HUES6 (cell line): ENCODE data around the gene SYNJ2.

Experiments used
- H3K27ac ChIP-seq: 2 replicates; pipeline ENCODE4 v1.7.0; 2013; ENCODE audit warnings: low read depth, mild to moderate bottlenecking, low read length, inconsistent platforms
- H3K27me3 ChIP-seq: 2 replicates; pipeline ENCODE4 v1.6.1; 2013; ENCODE audit warnings: low read length; ENCODE audit not compliant: control insufficient read depth, insufficient read depth
- H3K36me3 ChIP-seq: 2 replicates; pipeline ENCODE4 v1.6.1; 2013; ENCODE audit warnings: low read length; ENCODE audit not compliant: control insufficient read depth, insufficient read depth
- H3K4me1 ChIP-seq: 2 replicates; pipeline ENCODE4 v1.6.1; 2013; ENCODE audit warnings: low read length; ENCODE audit not compliant: control insufficient read depth, insufficient read depth
- H3K4me3 ChIP-seq: 2 replicates; pipeline ENCODE4 v1.5.1; 2013; ENCODE audit warnings: low read depth, low read length
- H3K9ac ChIP-seq: one replicate; pipeline ENCODE4 v1.6.1; 2013; ENCODE audit warnings: mild to moderate bottlenecking, low read length
- H3K9me3 ChIP-seq: 2 replicates; pipeline ENCODE4 v1.6.1; 2013; ENCODE audit warnings: low read depth, low read length; ENCODE audit not compliant: control insufficient read depth, insufficient read depth

SYNJ2 gene

DNA sequence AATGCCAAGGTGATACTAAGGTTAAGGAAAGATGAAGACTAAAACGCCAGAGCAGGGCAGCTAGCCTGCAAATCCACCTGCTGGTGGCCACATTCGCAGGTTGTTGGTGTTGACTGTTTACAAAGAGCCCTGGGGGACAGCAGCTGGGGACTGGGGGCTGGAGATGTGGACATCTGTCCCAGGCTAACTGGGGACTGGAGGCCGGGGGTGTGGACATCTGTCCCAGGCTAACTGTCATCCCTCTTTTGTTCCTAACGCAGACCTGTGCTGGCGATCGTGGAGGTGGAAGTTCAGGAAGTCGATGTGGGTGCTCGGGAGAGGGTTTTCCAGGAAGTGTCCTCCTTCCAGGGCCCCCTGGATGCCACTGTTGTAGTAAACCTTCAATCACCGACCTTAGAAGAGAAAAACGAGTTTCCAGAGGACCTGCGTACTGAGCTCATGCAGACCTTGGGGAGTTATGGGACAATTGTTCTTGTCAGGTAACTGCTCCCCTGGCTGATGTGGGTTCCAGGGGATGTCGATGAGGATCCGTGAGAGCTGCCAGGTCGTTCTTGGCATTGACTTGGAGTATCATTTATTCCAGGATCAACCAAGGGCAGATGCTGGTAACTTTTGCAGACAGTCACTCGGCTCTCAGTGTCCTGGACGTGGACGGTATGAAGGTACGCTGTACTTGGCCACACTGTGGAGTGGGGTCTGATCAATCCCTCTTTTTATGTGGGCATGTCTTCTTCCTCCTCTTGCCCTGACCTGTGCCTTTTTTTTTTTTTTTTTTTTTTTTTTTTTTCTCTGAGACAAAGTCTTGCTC is 99.4 kb downstream of the SYNJ2 start:
- Histone ChIP-seq H3K4me1 (no peaks in the 10 kb centered on the region), H3K4me3 (no peak overlapping the region), H3K36me3 (peaks cover 55% of the 10 kb centered on the region), H3K27ac (no peak overlapping the region), H3K9ac (no peak overlapping the region), H3K27me3 (no peaks in the 10 kb centered on the region), H3K9me3 (no peaks in the 10 kb centered on the region)

DNA sequence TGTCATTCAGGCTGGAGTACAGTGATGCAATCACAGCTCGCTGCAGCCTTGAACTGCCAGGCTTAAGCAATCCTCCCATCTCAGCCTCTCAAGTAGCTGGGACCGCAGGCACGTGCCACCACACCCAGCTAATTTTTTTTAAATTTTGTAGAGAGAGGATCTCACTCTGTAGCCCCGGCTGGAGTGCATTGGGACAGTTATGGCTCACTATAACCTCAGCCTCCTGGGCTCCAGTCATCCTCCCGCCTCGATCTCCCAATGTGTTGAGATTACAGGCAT is 99.9 kb downstream of the SYNJ2 start:
- no peaks in the 10 kb centered on the region for H3K4me1 ChIP-seq
- H3K9ac ChIP-seq: no peak overlapping the region
- H3K9me3 ChIP-seq: no peaks in the 10 kb centered on the region
- H3K27ac ChIP-seq: no peak overlapping the region
- no peaks in the 10 kb centered on the region for H3K27me3 ChIP-seq
- H3K36me3 ChIP-seq: peaks cover 56% of the 10 kb centered on the region
- no peak overlapping the region for H3K4me3 ChIP-seq

DNA sequence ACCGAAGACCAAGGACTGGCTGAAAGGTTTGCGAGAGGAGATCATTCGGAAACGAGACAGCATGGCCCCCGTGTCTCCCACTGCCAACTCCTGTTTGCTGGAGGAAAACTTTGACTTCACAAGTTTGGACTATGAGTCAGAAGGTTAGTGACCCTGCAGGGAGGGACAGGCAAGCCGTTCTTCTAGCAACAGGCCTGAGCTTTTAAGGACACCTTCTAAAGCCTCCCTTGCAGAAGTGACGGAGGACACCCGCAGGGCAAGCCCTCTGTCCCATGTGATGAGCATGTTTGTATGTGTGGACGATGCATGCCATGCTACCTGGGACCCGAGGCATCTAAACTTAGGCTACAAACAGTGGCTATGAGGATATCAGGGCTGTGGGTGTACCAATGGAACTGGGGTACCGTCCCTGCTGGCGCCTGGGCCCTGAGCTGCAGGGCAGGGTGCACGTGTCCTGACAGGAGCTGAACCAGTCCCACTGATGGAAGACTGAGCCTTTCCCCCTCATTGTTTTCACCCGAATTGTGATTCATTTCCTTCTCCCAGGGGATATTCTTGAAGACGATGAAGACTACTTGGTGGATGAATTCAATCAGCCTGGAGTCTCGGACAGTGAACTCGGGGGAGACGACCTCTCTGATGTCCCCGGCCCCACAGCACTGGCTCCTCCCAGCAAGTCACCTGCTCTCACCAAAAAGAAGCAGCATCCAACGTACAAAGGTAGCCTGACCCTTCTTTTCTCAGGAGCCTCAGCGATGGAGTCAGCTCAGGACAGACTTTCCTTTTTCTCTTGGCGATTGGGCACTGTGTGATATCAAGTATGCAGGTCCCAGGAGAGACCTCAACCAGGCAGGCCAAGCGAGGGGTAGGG is 102.0 kb downstream of the SYNJ2 start:
- no peaks in the 10 kb centered on the region for H3K4me1 ChIP-seq
- H3K9me3 ChIP-seq: no peaks in the 10 kb centered on the region
- no peaks in the 10 kb centered on the region for H3K27me3 ChIP-seq
- H3K9ac ChIP-seq: no peak overlapping the region
- H3K27ac ChIP-seq: no peak overlapping the region
- no peak overlapping the region for H3K4me3 ChIP-seq
- peaks cover 53% of the 10 kb centered on the region for H3K36me3 ChIP-seq

DNA sequence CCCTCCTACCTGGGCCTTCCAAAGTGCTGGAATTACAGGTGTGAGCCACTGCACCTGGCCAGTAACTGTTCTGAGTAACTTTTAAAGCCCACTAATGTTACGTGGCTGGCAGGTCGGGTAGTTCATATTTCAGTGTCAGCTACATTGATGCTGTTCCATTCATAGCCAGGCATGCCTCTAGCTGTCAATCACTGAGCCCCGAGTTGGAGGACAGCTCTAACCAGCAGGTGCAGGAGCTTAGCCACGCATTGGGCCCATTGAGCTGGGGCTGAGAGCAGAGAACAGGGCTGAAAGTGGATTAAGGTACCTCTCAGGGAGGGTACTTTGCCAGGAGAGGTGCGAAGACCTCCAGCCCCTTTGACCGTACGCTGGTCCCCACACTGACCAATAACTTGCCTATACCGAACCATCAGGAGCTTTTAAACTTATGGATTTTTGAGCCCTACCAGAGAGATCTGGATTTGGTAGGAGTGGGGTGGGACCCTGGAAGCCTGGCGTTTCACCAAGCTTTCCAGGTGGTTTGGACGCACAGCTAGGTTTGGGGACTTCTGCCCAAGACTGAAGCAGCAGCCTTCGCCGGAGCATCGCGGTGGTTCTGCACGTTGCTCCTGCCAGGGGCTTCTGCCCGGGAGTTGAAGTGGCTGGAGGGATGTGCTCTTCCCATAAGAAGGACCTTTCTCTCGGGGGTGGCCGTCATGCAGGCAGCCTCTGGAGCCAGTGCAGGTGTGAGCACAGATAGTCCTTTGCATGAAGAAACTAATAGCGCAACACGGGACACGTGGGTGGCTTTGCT is 103.8 kb downstream of the SYNJ2 start:
- Histone ChIP-seq H3K4me3 (no peak overlapping the region), H3K27me3 (no peaks in the 10 kb centered on the region), H3K27ac (no peak overlapping the region), H3K9me3 (no peaks in the 10 kb centered on the region), H3K36me3 (peaks cover 61% of the 10 kb centered on the region), H3K9ac (no peak overlapping the region), H3K4me1 (no peaks in the 10 kb centered on the region)

DNA sequence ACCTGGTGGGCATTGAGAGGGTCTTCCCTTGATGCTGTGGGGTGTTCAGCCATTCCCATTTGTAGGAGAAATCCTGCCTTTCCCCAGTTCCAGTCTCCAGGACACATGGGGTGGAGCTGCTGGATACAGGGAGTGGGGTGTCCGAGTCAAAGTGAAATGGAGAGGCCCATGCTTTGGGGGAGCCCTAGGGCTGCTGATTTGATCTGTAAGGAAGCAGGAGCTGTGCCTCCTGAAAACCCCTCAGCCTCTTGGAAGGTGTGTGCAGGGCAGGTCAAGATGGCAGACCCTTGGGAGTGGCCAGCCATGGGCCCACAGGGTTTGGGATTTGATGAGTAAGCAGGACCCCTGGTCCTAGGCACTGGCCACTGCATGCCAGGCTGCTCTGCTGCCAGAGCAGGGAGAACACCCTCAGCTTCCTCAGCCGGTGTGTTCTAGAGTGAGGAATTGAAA is 104.4 kb downstream of the SYNJ2 start:
- Histone ChIP-seq H3K9ac (no peak overlapping the region), H3K9me3 (no peaks in the 10 kb centered on the region), H3K36me3 (peaks cover 59% of the 10 kb centered on the region), H3K4me3 (no peak overlapping the region), H3K4me1 (no peaks in the 10 kb centered on the region), H3K27me3 (no peaks in the 10 kb centered on the region), H3K27ac (no peak overlapping the region)

DNA sequence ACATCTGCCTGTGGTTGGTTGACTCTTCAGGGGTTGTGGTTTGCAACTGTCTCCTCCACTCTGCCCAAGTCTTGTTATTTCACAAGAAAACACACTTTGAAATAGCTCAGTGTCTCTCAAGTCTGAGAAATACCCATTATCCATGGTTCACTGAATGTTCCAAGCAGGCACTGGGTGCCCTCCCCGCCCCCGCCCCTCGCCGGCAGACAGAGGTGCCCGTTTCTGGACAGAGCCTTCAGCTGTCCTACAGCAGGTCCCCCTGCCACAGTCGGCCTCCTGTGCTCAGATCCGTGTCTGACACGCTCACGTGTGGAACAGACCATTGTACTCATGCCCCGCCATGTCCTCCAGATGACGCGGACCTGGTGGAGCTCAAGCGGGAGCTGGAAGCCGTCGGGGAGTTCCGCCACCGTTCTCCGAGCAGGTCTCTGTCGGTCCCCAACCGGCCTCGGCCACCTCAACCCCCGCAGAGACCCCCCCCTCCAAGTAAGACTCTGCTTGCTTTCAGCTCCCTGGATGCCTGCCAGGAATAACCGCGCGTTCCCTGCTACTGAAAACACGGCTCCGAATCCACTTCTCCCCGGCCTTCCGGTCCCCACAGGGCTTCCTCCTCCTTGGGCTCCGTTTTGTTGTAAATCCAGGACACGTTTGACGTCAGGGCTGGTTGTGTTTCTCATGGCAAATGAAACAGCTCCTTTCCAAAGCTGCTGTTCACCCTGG is 105.0 kb downstream of the SYNJ2 start:
- Histone ChIP-seq H3K4me1 (no peaks in the 10 kb centered on the region), H3K27me3 (no peaks in the 10 kb centered on the region), H3K9ac (no peak overlapping the region), H3K27ac (no peak overlapping the region), H3K4me3 (no peak overlapping the region), H3K36me3 (peaks cover 56% of the 10 kb centered on the region), H3K9me3 (no peaks in the 10 kb centered on the region)

DNA sequence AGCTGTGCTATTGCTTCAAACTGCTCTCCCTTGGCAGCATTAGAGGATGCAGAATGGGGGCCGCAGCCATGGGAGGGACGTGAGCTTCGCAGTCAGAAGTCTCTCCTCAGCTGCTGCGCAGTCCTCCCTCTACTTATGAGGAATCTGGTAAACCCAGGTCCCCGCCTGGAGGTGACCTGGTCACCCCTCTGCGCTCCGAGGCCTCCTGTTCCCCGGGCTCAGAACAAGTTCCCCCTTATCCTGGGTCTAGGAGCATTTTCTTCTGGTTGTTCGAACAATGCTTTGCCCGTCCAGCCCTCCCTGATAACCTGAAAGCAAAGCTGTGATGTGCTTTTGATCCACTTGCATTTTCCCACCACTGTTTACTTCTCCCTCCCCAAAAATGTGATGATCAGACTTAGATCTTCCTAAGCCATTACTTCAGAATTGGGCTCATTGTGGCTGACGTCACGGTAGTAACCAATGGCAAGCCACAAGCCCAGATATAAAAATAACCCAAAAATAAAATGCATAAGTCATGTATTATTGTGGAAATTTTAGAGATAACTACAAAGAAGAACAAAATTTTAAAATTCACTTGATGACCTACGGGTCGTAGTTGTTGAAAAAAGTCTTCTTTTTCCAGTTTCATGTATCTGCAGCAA is 105.7 kb downstream of the SYNJ2 start:
- H3K36me3 ChIP-seq: peaks cover 61% of the 10 kb centered on the region
- H3K4me1 ChIP-seq: no peaks in the 10 kb centered on the region
- H3K9ac ChIP-seq: no peak overlapping the region
- H3K27me3 ChIP-seq: no peaks in the 10 kb centered on the region
- no peak overlapping the region for H3K4me3 ChIP-seq
- H3K9me3 ChIP-seq: no peaks in the 10 kb centered on the region
- no peak overlapping the region for H3K27ac ChIP-seq

DNA sequence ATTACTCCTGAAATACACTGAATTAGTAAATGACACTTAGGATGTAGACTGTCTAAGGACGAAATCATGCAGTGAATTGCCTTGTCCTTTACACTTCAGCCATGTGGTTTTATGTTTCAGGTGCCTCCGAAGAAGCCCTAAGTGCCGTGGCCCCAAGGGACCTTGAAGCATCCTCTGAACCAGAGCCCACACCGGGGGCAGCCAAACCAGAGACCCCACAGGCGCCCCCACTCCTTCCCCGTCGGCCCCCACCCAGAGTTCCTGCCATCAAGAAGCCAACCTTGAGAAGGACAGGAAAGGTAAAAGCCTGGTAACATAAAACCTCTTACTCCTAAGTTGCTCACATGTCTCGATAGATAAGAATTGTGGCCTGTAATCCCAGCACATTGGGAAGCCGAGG is 111.1 kb downstream of the SYNJ2 start:
- no peaks in the 10 kb centered on the region for H3K9me3 ChIP-seq
- H3K4me3 ChIP-seq: no peak overlapping the region
- no peak overlapping the region for H3K9ac ChIP-seq
- H3K27me3 ChIP-seq: no peaks in the 10 kb centered on the region
- H3K27ac ChIP-seq: no peak overlapping the region
- H3K36me3 ChIP-seq: peaks cover 44% of the 10 kb centered on the region
- H3K4me1 ChIP-seq: no peaks in the 10 kb centered on the region

DNA sequence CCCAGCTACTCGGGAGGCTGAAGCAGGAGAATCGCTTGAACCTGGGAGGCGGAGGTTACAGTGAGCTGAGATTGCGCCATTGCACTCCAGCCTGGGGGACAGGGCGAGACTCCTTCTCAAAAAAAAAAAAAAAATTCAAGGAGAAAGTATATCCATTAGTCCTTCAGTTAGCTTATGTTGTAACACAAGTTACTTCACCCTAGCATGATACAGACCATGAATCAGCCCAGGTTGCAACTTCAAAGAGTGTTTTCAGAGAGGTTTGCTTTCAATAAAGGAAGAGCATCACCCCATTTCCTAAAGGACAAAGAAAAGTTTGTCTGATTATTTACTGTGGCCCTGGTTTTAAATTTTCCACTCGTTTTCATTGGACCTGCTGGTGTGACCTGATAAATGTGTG is 113.4 kb downstream of the SYNJ2 start:
- Histone ChIP-seq H3K4me1 (no peaks in the 10 kb centered on the region), H3K9ac (no peak overlapping the region), H3K4me3 (no peak overlapping the region), H3K27me3 (no peaks in the 10 kb centered on the region), H3K27ac (no peak overlapping the region), H3K9me3 (no peaks in the 10 kb centered on the region), H3K36me3 (peaks cover 34% of the 10 kb centered on the region)

DNA sequence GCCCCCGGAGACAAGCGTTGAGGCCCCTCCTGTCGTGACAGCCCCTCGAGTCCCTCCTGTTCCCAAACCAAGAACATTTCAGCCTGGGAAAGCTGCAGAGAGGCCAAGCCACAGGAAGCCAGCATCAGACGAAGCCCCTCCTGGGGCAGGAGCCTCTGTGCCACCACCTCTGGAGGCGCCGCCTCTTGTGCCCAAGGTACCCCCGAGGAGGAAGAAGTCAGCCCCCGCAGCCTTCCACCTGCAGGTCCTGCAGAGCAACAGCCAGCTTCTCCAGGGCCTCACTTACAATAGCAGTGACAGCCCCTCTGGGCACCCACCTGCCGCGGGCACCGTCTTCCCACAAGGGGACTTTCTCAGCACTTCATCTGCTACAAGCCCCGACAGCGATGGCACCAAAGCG is 114.0 kb downstream of the SYNJ2 start:
- H3K4me3 ChIP-seq: no peak overlapping the region
- no peaks in the 10 kb centered on the region for H3K4me1 ChIP-seq
- H3K9ac ChIP-seq: no peak overlapping the region
- no peaks in the 10 kb centered on the region for H3K27me3 ChIP-seq
- H3K9me3 ChIP-seq: no peaks in the 10 kb centered on the region
- H3K36me3 ChIP-seq: peaks cover 31% of the 10 kb centered on the region
- no peak overlapping the region for H3K27ac ChIP-seq
